GM23248 (cell line): Measurements from ENCODE around the gene SEMA4D. TPM values are rescaled to one million over a fixed set of nuclear protein-coding genes. Genes with fewer than 3 reads are reported as not detected.

Experiments used
- DNase-seq: peaks from one replicate; pipeline ENCODE4 v3.0.0-alpha.2; 2015
- H2AFZ ChIP-seq: fragments of 200-600 bp; sonication (generic); 2 replicates; pipeline ENCODE4 v1.6.1; 2016; ENCODE audit warnings: antibody characterized with exemption
- H3F3A ChIP-seq: fragments of 200-600 bp; sonication (generic); 2 replicates; pipeline ENCODE4 v1.6.1; 2016; ENCODE audit warnings: mild to moderate bottlenecking, antibody characterized with exemption, mixed run types; ENCODE audit not compliant: insufficient read depth
- H3K27ac ChIP-seq: fragments of 200-600 bp; sonication (generic); 2 replicates; pipeline ENCODE4 v1.5.1; 2016; ENCODE audit warnings: mild to moderate bottlenecking
- H3K27me3 ChIP-seq: fragments of 200-600 bp; sonication (generic); replicated peaks from 2 replicates; pipeline ENCODE4 v1.6.1; 2016; ENCODE audit warnings: mild to moderate bottlenecking; ENCODE audit not compliant: insufficient read depth
- H3K36me3 ChIP-seq: fragments of 200-600 bp; sonication (generic); 2 replicates; pipeline ENCODE4 v1.6.1; 2016; ENCODE audit warnings: low read depth, mild to moderate bottlenecking
- H3K4me1 ChIP-seq: fragments of 200-600 bp; sonication (generic); 2 replicates; pipeline ENCODE4 v1.6.1; 2016; ENCODE audit warnings: mild to moderate bottlenecking; ENCODE audit not compliant: insufficient read depth
- H3K4me2 ChIP-seq: fragments of 200-600 bp; sonication (generic); one replicate; pipeline ENCODE4 v1.6.1; 2016; ENCODE audit warnings: mild to moderate bottlenecking; ENCODE audit not compliant: unreplicated experiment
- H3K4me3 ChIP-seq: fragments of 200-600 bp; sonication (generic); 2 replicates; pipeline ENCODE4 v1.5.1; 2016; ENCODE audit warnings: mild to moderate bottlenecking
- H3K79me2 ChIP-seq: fragments of 200-600 bp; sonication (generic); 2 replicates; pipeline ENCODE4 v1.6.1; 2016; ENCODE audit warnings: mild to moderate bottlenecking; ENCODE audit not compliant: insufficient read depth
- H3K9ac ChIP-seq: fragments of 200-600 bp; sonication (generic); 2 replicates; pipeline ENCODE4 v1.6.1; 2016; ENCODE audit warnings: mild to moderate bottlenecking
- H3K9me2 ChIP-seq: fragments of 200-600 bp; sonication (generic); 2 replicates; pipeline ENCODE4 v1.6.1; 2016; ENCODE audit warnings: mixed run types, mild to moderate bottlenecking, moderate library complexity; ENCODE audit not compliant: insufficient read depth
- H3K9me3 ChIP-seq: fragments of 200-600 bp; sonication (generic); one replicate; pipeline ENCODE4 v1.6.1; 2017; ENCODE audit warnings: low read depth
- H4K20me1 ChIP-seq: fragments of 200-600 bp; sonication (generic); 2 replicates; pipeline ENCODE4 v1.6.0; 2016; ENCODE audit not compliant: insufficient read depth
- EZH2 ChIP-seq: fragments of 200-600 bp; sonication (generic); IDR thresholded peaks from 2 replicates; pipeline ENCODE4 v1.6.1; 2018; ENCODE audit warnings: antibody characterized with exemption, mild to moderate bottlenecking; ENCODE audit not compliant: insufficient read depth, poor library complexity, severe bottlenecking
- EZH2phosphoT487 ChIP-seq: fragments of 200-600 bp; sonication (generic); IDR thresholded peaks from 2 replicates; pipeline ENCODE4 v1.6.1; 2018; ENCODE audit warnings: antibody characterized with exemption, moderate library complexity, mild to moderate bottlenecking, low read depth; ENCODE audit not compliant: insufficient read depth
- WGBS, 2 experiments: methylation state at CpG; one replicate each; pipeline ENCODE4 v1.1.6; 2015 to 2017; ENCODE audit warnings: low lambda C conversion rate in 2 of 2, low coverage in 1 of 2; ENCODE audit errors: missing lambda C conversion rate in 2 of 2; 5-methylcytosine and 5-hydroxymethylcytosine counted together
- in situ Hi-C: fragments of 300-500 bp; cut with MboI; formaldehyde crosslinking; loops from 2 replicates; pipeline ENCODE4 v1.15.0; 2020
- polyA plus RNA-seq: library from polyadenylated mRNA; unstranded; fragments of >200 nt; fragmentation: Nextera tagmentation; extraction: Ambion mirVana; gene quantifications from 2 replicates; pipeline ENCODE4 v1.2.1, GENCODE V29; 2016
- total RNA-seq: library from RNA; depleted of rRNA; stranded (reverse); fragments of >200 nt; shearing (Covaris generic); gene quantifications from 2 replicates; pipeline ENCODE4 v1.2.3, GENCODE V29; 2014

The SEMA4D gene
- total and polyA plus RNA-seq, 2 experiments from 2014 or later = 0.11 TPM

- no peak for DNase-seq
- Histone ChIP-seq H2AFZ (no peak overlapping the region), H3K4me1 (0 out of 2 replicates have a peak, but pooled peaks cover 4% of the 10 kb centered on the region), H3F3A (peaks cover 5% of the 10 kb centered on the region; the same call in 1 of the 2 replicates), H3K9ac (no peak overlapping the region), H3K4me2 (no peak overlapping the region), H3K79me2 (no peaks in the 10 kb centered on the region), H3K36me3 (no peaks in the 10 kb centered on the region), H3K9me3 (no peaks in the 10 kb centered on the region), H3K27me3 (no peaks in the 10 kb centered on the region), H4K20me1 (no peaks in the 10 kb centered on the region), H3K27ac (no peak overlapping the region), H3K9me2 (no peaks in the 10 kb centered on the region), H3K4me3 (no peak overlapping the region)
- TF ChIP-seq EZH2phosphoT487 (no peak), EZH2 (no peak)
- 82 to 83% methylated on average over 11 of the region's 11 CpGs for WGBS, 2 experiments
- in situ Hi-C loops = no loop called here
Observed at GRCh38 chr9:89386206-89386605, 111.7 kb downstream of the SEMA4D start.

GRCh38 chr9:89384783-89385182, 113.1 kb downstream of the SEMA4D start:
- Histone ChIP-seq H3K9me2 (no peaks in the 10 kb centered on the region), H3K36me3 (no peaks in the 10 kb centered on the region), H3K27me3 (no peaks in the 10 kb centered on the region), H2AFZ (no peak overlapping the region), H3K4me3 (no peak overlapping the region), H3K9me3 (no peaks in the 10 kb centered on the region), H3K27ac (no peak overlapping the region), H4K20me1 (no peaks in the 10 kb centered on the region), H3K79me2 (no peaks in the 10 kb centered on the region), H3K4me2 (no peak overlapping the region), H3K4me1 (0 out of 2 replicates have a peak, but pooled peaks cover 4% of the 10 kb centered on the region), H3F3A (peaks cover 5% of the 10 kb centered on the region; the same call in 1 of the 2 replicates), H3K9ac (no peak overlapping the region)
- in situ Hi-C loops = no loop called here
- TF ChIP-seq EZH2 = no peak
- TF ChIP-seq EZH2phosphoT487 = no peak
- 88 to 90% methylated on average over 13 to 15 of the region's 15 CpGs for WGBS, 2 experiments
- DNase-seq = no peak

- Histone ChIP-seq H3K79me2 (no peaks in the 10 kb centered on the region), H3K4me3 (no peak overlapping the region), H2AFZ (no peak overlapping the region), H3K9me2 (no peaks in the 10 kb centered on the region), H3K9ac (no peak overlapping the region), H3K4me2 (no peak overlapping the region), H3K4me1 (0 out of 2 replicates have a peak, but pooled peaks cover 4% of the 10 kb centered on the region), H3K27me3 (no peaks in the 10 kb centered on the region), H3K27ac (no peak overlapping the region), H3F3A (peaks cover 5% of the 10 kb centered on the region; the same call in 1 of the 2 replicates), H4K20me1 (no peaks in the 10 kb centered on the region), H3K36me3 (no peaks in the 10 kb centered on the region), H3K9me3 (no peaks in the 10 kb centered on the region)
- 86 to 88% methylated on average over 19 of the region's 19 CpGs for WGBS, 2 experiments
- TF ChIP-seq EZH2phosphoT487 = no peak
- no peak for TF ChIP-seq EZH2
- in situ Hi-C loops = no loop called here
- no peak for DNase-seq
Observed at GRCh38 chr9:89383721-89384300, 114.1 kb downstream of the SEMA4D start.

- 77 to 81% methylated on average over 16 of the region's 16 CpGs for WGBS, 2 experiments
- peaks cover 5% of the 10 kb centered on the region; the same call in 1 of the 2 replicates for H3F3A ChIP-seq
- in situ Hi-C loops = no loop called here
- H3K9me3 ChIP-seq = no peaks in the 10 kb centered on the region
- no peaks in the 10 kb centered on the region for H4K20me1 ChIP-seq
- H3K9me2 ChIP-seq = no peaks in the 10 kb centered on the region
- H3K4me3 ChIP-seq = no peak overlapping the region
- H3K4me1 ChIP-seq = 0 out of 2 replicates have a peak, but pooled peaks cover 4% of the 10 kb centered on the region
- H2AFZ ChIP-seq = no peak overlapping the region
- no peaks in the 10 kb centered on the region for H3K79me2 ChIP-seq
- no peak overlapping the region for H3K9ac ChIP-seq
- no peak overlapping the region for H3K27ac ChIP-seq
- no peak for DNase-seq
- H3K36me3 ChIP-seq = no peaks in the 10 kb centered on the region
- H3K4me2 ChIP-seq = no peak overlapping the region
- no peak for TF ChIP-seq EZH2
- no peaks in the 10 kb centered on the region for H3K27me3 ChIP-seq
Observed at GRCh38 chr9:89383030-89383720, 114.7 kb downstream of the SEMA4D start.
